Germinal center (tissue), 1 donor: ENCODE results near the gene SP5.
"Not testable (repeated sequence)": the region's sequence is repeated elsewhere in the genome, so short reads cannot be mapped to it uniquely, and the experiment has no call there.

ENCODE experiments used
- DNase-seq: peaks from one replicate; pipeline ENCODE4 v3.0.0; 2012; ENCODE audit warnings: mixed read lengths, low spot score

Gene SP5

DNA sequence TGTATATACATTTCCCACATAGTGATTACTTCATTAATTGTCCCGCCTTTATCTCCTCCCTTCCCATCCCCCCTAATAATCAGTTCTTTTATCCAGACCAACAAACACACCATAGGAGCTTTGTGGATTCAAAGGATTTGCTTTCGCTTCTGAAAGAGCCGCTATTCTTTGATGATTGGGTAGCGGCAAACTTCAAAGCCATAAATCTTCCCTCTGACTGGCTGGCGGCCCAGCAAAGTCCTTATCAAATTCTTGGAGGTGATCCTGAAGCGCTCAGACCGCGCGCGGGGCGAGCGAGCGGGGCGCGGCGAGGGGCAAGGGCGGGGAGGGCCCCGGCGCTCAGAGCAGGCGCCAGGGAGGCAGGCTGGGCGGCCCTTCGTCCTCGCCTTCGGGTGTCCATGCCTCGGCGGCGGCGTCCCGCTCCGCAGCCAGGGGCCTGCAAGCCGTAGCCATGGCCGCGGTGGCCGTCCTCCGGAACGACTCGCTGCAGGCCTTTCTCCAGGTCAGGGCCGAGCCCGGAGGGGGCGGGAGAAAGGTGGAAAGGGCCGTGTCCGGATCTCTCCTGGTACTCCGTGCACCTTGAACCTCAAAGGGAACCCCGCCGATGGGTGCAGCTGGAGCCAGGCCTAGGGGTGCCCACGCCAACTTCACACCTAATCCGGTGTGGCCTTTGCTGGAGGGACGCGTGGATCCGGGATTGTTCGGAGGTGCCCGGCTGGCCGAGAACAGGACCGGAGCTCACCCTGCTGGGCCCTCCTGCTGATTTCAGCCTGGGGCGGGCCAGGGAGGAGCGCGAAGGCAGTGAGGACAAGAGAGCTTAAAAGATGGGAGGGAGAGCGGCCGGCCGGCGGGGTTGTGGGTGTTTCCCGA, at the start of gene SP5:
SP5 (plus strand) TSS at position 276 of the 870 bp plus-strand sequence; CDS start at position 452, 176 bp downstream.
- no peak for DNase-seq

DNA sequence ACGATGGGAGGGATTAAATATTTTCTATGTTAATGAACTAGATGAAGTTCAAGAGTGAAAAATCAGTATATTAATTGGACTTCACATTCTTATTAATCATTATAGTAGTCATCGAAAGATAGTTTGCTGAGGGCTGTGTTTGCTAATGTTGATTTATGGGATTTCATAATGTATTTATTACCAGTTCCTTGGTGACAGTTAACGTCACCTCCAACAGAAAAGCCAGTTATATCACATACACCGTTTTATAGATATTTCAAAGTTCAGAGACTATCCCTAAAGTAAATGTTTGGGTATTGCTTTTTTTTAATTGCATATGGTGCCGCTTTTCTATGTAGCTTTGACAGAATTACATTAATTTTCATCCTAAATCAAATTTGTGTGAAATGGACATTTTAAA, 49.4 kb upstream of the SP5 start:
- no peak for DNase-seq

DNA sequence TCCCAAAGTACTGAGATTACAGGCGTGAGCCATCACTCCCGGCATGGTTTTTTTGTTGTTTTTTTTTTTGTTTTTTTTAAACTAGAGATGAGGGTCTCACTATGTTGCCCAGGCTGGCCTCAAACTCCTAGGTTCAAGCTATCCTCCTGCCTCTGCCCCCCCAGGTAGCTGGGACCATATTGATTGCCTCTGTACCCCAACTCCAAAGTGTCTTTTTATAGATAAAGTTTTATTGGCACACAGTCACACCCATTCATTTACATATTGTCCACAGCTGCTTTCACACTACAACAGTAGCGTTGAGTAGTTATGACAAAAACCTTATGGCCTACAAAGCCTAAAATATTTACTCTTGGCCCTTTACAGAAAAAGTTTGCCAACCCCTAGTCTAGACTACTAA, 45.2 kb upstream of the SP5 start:
- no peak for DNase-seq

DNA sequence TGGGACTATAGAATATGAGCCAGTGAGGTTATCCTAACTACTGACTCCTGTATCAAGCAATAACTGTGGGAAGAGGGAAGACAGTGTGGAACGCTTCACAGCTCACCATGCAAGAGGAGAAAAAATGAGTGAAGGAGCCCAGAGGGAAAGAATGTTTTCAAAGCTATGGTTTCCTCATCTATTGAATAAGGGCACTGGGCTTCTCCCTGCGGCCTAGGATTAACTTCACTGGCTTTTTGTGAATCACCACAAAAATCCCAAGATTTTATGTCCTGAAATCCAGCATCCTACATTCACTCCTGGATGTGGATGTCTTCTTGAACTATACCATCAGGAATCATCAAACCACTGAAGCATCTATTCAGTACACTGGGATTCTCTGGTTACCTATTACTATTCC, 44.5 kb upstream of the SP5 start:
- no peak for DNase-seq

DNA sequence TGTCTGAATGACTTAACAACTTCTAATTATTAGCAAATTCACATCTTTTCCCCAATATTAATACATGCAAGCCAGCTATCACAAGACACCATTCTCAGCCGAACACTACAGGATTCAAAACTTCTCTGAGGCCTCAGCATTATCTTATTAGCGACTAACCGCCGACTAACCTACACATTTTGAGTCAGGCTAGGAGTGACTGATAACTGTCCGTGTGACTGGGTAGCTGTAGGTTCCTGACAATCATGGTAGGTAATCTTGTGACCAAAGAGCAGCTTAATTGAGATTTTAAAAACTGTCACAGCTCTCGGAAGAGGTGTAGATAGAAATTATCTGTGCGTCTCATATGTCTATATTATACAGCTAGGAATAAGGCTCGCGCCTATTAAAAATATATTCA, 44.1 kb upstream of the SP5 start:
- DNase-seq, result no peak

DNA sequence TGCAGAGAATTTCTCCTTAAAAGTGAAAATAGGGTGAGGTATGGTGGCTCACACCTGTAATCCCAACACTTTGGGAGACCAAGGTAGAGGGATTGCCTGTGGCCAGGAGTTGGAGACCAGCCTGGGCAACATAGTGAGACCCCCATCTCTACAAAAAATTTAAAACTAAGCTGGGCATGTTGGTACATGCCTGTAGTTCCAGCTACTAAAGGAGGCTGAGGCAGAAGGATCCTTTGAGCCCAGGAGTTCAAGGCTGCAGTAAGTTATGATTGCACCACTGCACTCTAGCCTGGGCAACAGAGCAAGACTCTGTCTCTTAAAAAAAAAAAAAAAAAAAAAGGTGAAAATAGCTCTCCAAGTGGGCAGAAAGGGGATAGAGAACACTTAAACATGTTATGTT, 40.9 kb upstream of the SP5 start:
- not testable (repeated sequence) for DNase-seq

DNA sequence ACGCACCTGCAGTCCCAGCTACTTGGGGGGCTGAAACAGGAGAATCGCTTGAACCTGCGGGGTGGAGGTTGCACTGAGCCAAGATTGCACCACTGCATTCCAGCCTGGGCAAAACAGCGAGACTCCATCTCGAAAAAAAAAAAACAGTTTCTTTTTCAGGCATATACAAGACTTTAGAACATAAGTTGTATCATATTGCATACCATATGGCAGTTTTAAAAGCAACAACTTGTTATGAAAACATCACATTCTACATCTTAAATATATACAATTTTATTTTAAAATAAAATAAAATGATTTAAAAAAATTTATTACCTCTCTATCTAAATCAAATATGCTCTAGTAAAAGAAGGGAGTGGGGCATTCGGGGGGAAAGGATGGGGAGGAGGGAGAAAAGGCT, 39.4 kb upstream of the SP5 start:
- no peak for DNase-seq

DNA sequence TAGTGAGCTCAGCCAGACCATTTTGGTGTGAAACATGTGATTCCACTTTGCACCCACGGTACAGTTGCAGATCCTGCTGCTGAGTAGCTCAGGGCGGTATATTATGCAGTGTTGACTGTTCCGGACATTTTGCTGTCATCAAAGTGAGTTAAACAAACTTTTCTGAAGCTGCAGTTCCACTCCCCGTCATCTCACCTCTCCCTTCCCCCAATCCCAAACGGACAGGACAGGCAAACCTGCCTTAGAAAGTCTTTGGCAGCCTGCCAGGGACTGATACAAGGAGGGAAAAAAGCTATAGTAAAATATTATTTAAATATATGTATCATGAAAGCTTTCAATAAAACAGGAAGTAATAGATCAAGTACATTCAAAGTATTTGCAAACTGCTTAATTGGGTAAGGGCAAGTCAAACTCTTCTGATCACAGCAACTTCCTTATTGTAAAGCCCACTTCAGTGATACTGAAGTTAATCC, 35.5 kb upstream of the SP5 start:
- DNase-seq, result no peak

DNA sequence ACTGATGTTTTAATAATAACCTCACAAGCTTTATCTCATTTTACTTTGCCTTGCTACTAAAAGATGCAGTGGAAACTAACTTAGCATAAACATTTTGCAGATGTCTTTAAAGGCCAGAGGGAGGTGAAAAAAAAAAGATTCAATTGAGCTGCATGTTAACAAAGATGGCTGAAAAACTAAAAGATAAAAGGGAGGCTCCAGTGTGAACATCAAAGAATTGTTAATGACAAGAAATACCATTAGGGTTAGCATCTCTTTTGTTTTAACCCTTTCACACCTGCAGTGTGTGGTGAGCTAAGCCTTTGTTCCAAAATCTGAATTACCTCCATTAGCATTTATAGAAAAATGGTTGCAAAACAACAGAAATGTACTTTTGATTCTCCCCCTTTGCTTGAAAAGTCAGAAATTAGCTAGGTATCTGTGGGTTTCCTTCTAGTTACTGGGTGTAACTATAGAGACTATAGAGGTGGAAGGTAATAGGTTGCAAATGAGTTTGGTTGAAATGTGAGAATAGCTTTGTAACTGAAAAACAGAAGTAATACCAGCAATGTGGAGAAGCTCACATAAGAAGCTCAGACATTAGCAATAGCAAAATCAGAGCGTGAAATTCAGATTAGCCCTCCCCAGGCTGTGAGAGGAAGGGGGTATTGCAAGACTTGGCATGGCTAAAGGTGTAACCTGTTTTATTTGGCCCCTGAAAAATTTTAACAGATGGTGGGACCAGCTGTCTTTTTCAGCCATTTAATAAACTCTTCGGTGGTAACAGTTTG, 34.8 kb upstream of the SP5 start:
- no peak for DNase-seq

DNA sequence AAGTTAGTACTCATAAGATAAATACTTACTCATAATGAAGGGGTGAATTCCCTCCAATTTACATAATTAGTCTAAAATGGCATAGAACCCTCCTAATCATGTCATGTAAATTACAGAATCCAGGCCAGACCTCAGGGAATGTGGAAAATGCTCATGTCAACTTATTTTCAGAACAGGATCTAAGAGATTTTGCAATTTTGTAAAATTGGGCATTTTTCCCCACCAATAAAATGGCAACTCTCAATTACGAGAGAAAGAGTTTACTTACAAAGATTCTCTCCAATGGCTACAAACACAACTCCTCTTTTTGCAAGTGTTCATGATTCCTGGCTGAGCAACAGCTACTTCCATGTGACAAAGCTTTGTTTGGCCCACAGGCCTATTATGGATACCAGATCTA, 33.8 kb upstream of the SP5 start:
- no peak for DNase-seq

DNA sequence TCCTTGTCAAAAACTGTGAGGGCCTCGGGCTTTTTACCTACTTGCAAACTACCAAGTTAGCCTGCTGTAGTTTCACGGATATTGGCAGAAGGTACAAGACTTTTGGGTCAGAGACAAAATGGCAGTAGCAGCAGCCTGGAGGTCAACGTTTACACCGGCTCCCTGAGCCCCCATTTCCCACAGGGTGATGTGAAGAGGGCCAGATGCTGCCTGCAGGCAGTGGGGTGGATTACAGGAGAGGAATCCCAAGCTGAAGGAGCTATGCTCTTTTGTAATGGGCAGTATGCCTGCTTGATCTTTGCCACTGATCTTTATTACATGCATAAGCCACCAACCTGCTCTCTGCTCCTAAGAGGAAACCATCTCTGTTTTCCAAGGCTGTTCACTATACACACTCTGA, 29.5 kb upstream of the SP5 start:
- DNase-seq, result no peak

DNA sequence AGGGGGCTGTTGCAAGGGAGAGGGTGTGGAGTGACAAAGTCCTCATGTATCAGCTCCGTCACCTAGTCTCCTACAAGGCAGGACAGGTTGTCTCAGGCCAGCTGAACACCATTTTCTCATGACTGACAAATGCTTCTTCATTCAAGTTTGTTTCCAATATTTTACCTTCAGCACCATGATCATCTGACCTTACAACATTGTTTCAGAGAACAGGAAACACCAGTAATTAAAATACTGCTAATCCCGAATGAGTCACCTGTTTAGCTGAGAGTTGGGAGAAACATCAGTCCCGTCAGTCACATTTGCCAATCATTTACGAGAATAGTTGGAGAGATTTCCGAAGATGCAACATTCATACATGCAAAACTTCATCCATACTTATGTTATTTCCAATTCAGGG, 25.7 kb upstream of the SP5 start:
- DNase-seq, result no peak

DNA sequence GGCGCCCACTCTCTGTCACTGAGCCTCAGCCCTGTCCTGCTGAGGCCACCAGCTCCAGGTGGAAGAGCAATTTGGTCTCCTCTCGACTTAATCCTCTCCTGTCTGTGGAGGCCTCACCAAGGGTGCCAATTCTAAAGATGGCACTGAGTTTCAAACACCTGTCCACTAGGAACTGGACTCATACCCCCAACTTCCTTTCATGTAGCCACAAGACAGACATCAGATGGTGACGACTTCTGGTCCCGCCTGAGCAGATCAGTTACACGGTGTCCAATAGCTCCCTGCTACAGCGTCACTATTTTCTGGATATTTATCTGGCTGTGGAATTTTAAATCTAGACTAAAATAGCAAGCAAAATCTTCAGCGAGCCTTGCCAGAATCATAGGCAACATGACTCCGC, 24.5 kb upstream of the SP5 start:
- DNase-seq, result no peak

DNA sequence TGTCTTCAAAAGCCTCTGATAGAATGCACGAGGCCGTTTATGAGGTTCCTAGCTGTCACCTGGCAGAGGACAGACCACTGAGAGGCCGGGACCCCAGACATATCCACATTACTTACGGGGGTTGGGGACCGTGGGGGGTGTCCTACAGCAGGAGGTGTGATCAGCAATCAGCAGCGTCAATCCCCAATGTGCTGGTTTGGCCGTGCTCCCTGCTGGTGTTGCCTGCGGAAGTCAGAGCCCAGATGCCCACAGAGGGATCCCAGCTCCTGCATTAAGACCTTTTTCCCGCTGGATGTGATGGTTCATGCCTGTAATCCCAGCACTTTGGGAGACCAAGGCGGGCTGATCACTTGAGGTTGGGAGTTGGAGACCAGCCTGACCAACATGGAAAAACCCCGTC, 20.8 kb upstream of the SP5 start:
- no peak for DNase-seq

DNA sequence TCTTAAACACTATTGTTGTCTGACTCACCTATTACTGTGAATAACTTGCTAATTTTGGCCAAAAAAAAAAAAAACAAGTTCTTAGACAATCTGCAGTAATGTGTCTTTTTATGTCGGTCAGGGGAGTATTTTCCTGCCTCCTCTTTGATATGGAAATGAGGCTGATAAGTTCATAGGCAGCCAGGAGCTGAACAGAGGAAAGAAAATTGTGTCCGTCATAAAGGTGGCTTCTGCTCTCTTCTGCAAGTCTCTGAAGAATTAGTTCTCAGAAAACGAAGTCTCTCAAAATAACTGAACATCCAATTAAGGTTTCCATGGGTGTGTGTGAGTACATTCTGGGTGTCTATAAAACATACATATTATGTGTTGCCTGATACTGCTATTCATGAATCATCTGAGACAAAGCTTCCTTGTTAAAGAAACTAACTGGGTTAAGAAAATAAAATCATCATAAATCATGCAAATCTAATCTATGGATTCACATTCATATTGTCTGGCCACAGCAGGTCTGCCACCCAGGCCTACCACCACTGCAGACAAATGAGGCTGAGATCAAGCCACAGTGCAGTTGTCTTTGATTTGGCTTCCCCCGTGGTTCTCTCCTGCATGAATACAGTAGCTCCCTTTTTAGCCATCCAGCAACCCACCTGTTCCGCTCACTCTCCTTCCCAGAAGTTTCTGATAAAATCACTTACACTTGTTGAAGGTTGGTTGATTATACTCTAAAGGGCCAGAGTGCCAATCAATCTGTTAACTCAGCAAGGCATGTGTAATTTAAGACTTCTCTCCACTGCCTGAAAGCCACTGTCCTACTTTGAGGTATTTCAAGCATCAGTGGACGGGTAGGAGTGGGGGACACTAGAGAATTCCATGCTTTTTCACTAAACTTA, 19.4 kb upstream of the SP5 start:
- no peak for DNase-seq

DNA sequence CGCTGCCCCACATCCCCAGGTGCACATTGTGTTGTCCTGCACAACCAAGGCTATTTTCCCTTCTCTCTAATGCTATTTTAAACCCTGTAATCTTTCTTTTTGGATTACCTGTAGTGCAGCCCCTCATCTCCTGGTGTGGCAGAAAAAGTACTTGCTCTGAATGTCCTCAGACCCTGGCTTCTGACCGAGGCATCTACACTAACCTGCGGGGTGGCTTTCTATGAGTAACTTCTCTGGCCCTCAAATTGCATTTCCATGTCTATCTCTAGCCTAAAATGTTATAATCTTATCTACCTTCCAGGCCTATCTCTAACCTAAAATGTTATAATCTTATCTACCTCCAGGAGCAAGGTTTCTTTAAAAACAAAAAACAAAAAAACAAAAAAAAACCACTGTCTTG, 18.2 kb upstream of the SP5 start:
- no peak for DNase-seq

DNA sequence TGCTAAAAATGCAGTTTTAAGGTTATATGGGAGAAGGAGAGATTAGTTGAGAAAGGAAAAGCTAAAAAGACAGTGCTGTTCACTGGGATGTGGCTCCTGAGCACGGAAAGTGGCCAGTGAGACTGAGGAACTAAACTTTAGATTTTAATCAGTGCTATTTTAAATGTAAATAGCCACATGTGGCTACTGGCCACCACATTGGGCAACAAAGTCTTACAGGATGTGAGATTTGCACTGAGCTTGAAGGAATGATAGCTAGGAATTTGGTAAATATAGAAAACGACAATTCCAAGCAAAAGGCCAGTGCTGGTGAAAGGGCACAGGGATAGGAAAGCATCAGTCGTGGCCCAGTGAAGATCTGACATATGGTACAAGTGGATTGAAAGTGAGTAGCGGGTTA, 14.1 kb upstream of the SP5 start:
- no peak for DNase-seq

DNA sequence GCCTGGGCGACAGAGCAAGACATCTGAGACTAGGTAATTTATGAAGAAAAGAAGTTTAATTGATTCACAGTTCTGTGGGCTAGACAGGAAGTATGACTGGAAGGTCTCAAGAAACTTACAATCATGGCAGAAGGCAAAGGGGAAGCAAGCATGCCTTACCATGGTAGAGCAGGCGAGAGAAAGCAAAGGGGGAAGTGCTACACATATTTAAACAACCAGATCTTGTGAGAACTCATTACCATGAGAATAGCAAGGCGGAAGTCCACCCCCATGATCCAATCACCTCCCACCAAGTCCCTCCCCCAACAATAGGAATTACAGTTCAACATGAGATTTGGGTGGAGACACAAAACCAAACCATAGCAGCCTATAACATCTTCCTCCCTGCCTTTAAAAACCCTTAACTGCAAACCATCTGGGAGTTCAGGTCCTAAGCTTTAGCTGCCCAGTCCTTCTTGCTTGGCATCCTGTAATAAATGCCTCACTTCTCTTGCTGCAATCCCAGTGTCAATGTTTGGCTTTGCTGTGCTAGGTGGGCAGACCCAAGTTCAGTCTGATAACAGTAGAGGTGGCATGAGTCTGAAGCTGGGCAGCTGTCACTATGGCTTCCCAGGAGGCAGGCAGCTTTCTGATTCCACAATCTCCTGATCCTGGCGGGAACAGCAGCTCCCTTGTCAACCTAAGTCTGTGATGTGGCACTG, 11.2 kb upstream of the SP5 start:
- no peak for DNase-seq

DNA sequence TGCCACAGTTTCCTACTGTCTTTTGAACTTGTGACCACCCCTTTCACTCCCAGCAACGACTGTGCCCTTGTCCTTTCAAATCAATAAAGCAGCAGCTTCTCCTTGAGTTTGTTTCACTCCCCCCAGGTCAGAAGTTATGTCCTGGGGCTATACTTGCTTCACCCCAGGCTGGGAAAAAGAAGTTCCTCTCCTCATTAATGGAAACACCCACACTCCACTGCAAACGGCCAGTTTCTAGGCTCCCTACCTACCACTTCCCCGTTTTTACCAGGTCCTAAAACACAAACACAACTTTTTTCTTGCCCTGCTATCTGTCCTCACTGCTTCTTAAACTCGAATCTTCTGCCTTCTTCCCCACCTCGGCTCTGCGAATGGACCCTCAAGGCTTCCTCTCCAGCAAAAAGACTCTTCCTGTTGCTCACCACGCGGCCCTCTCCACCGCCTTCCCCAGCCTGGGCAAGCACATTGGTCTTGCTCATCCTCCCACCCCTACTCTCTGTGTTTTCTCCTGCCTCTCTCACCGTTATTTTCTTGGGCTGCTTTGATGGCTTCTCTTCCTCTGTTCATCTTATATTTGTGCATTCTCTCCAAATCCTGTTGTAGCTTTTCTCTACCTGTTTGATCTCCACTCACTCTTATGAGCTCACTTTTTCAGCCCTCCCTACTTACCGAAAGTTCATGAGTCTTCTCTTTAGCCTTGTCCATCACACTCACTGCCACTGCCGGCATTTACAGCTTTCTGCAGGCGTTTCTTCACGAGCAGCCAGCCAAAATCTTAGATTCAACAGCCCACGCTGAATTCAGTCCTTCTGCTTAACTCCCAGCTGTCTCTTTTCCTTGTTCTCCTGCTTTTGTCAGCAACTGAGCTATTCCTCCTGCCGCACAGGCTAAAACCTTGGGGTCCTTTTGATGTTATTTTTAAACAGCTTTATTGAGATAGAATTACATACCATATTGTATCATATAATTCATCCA, 7.0 kb upstream of the SP5 start:
- DNase-seq, result no peak

DNA sequence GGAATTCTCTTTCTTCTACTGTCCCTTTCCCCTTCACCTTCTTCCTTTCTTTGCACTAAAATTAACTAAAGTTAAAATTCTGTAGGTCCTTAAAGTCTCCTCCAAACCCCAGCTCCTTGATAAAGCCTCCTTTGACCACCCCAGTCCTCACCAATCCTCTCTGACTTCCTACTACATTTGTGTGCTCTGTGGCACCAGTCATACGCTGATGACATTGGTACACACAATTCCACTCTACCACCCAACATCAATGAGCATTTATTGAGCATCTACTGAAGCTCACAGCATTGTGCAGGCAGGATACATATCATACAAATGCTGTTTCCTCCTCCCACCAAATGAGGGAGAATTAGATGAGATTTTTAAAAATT, 4.5 kb upstream of the SP5 start:
- no peak for DNase-seq
